22Rv1 (cell line): ENCODE results near the gene NKD1.

Experiments used
- ZFX ChIP-seq: fragments of 450-650 bp; IDR thresholded peaks from 2 replicates; pipeline ENCODE4 v1.6.1; 2017; ENCODE audit warnings: antibody characterized with exemption, borderline replicate concordance
- TF ChIP-seq, protein P1 (sequence below): fragments of 450-650 bp; IDR thresholded peaks from 2 replicates; pipeline ENCODE4 v1.5.1; 2017; ENCODE audit warnings: mild to moderate bottlenecking

DNA sequence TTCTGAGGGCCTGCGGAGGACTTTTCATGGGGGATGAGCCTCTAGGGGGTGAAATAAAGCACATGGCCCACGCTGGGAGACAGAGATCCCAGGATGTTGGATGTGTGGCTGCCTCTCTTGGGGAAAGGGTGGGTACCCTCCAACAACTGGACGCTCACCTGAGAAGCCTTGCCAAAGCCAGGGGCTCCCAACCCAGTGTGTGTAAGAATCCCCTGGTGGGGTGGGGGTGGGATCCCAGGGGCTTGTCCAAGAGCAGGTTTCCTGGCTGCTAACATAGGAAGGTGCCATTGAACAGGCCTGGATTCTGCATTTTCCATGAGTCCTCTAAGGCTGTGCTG is 132.3 kb downstream of the NKD1 start:
- TF ChIP-seq, protein P1, sequence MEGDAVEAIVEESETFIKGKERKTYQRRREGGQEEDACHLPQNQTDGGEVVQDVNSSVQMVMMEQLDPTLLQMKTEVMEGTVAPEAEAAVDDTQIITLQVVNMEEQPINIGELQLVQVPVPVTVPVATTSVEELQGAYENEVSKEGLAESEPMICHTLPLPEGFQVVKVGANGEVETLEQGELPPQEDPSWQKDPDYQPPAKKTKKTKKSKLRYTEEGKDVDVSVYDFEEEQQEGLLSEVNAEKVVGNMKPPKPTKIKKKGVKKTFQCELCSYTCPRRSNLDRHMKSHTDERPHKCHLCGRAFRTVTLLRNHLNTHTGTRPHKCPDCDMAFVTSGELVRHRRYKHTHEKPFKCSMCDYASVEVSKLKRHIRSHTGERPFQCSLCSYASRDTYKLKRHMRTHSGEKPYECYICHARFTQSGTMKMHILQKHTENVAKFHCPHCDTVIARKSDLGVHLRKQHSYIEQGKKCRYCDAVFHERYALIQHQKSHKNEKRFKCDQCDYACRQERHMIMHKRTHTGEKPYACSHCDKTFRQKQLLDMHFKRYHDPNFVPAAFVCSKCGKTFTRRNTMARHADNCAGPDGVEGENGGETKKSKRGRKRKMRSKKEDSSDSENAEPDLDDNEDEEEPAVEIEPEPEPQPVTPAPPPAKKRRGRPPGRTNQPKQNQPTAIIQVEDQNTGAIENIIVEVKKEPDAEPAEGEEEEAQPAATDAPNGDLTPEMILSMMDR, result no peak
- no peak for TF ChIP-seq ZFX
